Left hindlimb (tissue), 1 donor: ENCODE results near the gene MUSTN1.

Source experiments
- DNase-seq: peaks from one replicate; pipeline ENCODE4 v3.0.0-alpha.2; 2018

MUSTN1 gene

GRCh38 chr3:52831500-52832301, 3.1 kb downstream of the MUSTN1 start:
- DNase-seq, result no peak

- no peak for DNase-seq
Measured at GRCh38 chr3:52830535-52831258, 4.1 kb downstream of the MUSTN1 start, which contains the start of gene ITIH4. Gene ITIH4 (minus strand): TSS chr3:52830672. CDS start chr3:52830642, 30 bp downstream.

- no peak for DNase-seq
Measured at GRCh38 chr3:52829906-52830463, 4.8 kb downstream of the MUSTN1 start.

- DNase-seq, result no peak
Measured at GRCh38 chr3:52829482-52829881, 5.3 kb downstream of the MUSTN1 start.

GRCh38 chr3:52827866-52828376, 6.9 kb downstream of the MUSTN1 start:
- DNase-seq, result no peak

- DNase-seq, result no peak
Measured at GRCh38 chr3:52827441-52827840, 7.4 kb downstream of the MUSTN1 start.

- DNase-seq, result no peak
Measured at GRCh38 chr3:52824037-52824436, 10.8 kb downstream of the MUSTN1 start.

- DNase-seq, result no peak
Measured at GRCh38 chr3:52822363-52822762, 12.5 kb downstream of the MUSTN1 start.

- DNase-seq, result no peak
Measured at GRCh38 chr3:52820736-52821135, 14.1 kb downstream of the MUSTN1 start.

- DNase-seq, result no peak
Measured at GRCh38 chr3:52819936-52820335, 14.9 kb downstream of the MUSTN1 start.

- no peak for DNase-seq
Measured at GRCh38 chr3:52817860-52818259, 17.0 kb downstream of the MUSTN1 start.

GRCh38 chr3:52817221-52817620, 17.6 kb downstream of the MUSTN1 start:
- no peak for DNase-seq

GRCh38 chr3:52816654-52817053, 18.2 kb downstream of the MUSTN1 start:
- DNase-seq, result no peak

- DNase-seq, result no peak
Measured at GRCh38 chr3:52816199-52816598, 18.6 kb downstream of the MUSTN1 start.

- no peak for DNase-seq
Measured at GRCh38 chr3:52813810-52814209, 21.0 kb downstream of the MUSTN1 start.

- DNase-seq, result no peak
Measured at GRCh38 chr3:52811452-52812011, 23.3 kb downstream of the MUSTN1 start.

- no peak for DNase-seq
Measured at GRCh38 chr3:52810923-52811322, 23.9 kb downstream of the MUSTN1 start.

GRCh38 chr3:52809662-52810377, 25.0 kb downstream of the MUSTN1 start:
- no peak for DNase-seq

- no peak for DNase-seq
Measured at GRCh38 chr3:52809149-52809548, 25.7 kb downstream of the MUSTN1 start.

GRCh38 chr3:52805270-52806039, 29.4 kb downstream of the MUSTN1 start:
- no peak for DNase-seq

GRCh38 chr3:52801839-52802238, 33.0 kb downstream of the MUSTN1 start:
- DNase-seq, result no peak

GRCh38 chr3:52800079-52800478, 34.7 kb downstream of the MUSTN1 start:
- DNase-seq, result no peak
